CD14-positive monocyte (primary cell): ENCODE results near the gene TPRKB. TPM values are rescaled to one million over a fixed set of nuclear protein-coding genes. Genes with fewer than 3 reads are reported as not detected.

Experiments
- DNase-seq, 3 donors: peaks; one replicate each; pipeline ENCODE4 v3.0.0-alpha.2; 2011 to 2022
- H2AFZ ChIP-seq: 2 replicates; pipeline ENCODE4 v1.6.0; 2012; ENCODE audit warnings: mild to moderate bottlenecking, low read depth, low read length, inconsistent platforms; ENCODE audit not compliant: insufficient read depth, poor library complexity, severe bottlenecking
- H3K27ac ChIP-seq, 2 donors: 1 replicate in 1 of 2; 2 replicates in 1 of 2; pipeline ENCODE4 v1.5.1; 2012 to 2013; ENCODE audit warnings: low read length in 2 of 2, control low read depth in 1 of 2, inconsistent platforms in 1 of 2, low read depth in 1 of 2, mild to moderate bottlenecking in 1 of 2
- H3K27me3 ChIP-seq, 2 donors: one replicate each; pipeline versions ENCODE4 v1.6.0 to v1.6.1; 2011 to 2013; ENCODE audit warnings: low read length in 2 of 2; ENCODE audit not compliant: control insufficient read depth in 2 of 2, insufficient read depth in 2 of 2
- H3K36me3 ChIP-seq, 2 donors: replicated peaks in 1 of 2; 1 replicate in 1 of 2; 2 replicates in 1 of 2; pipeline versions ENCODE4 v1.5.1 to v1.6.1; 2012 to 2013; ENCODE audit warnings: low read length in 2 of 2, control low read depth in 1 of 2, inconsistent platforms in 1 of 2, mild to moderate bottlenecking in 1 of 2; ENCODE audit not compliant: insufficient read depth in 2 of 2, control insufficient read depth in 1 of 2
- H3K4me1 ChIP-seq, 2 donors: 1 replicate in 1 of 2; 2 replicates in 1 of 2; pipeline versions ENCODE4 v1.5.1 to v1.6.1; 2012 to 2013; ENCODE audit warnings: low read length in 2 of 2, control low read depth in 1 of 2, inconsistent platforms in 1 of 2, mild to moderate bottlenecking in 1 of 2, moderate library complexity in 1 of 2; ENCODE audit not compliant: insufficient read depth in 2 of 2, control insufficient read depth in 1 of 2
- H3K4me2 ChIP-seq: replicated peaks from 2 replicates; pipeline ENCODE3; 2012; ENCODE audit warnings: low read length, moderate library complexity, mild to moderate bottlenecking; ENCODE audit not compliant: poor library complexity, severe bottlenecking; ENCODE audit errors: extremely low read depth
- H3K4me3 ChIP-seq, 3 experiments: fragments of 200-600 bp in 1 of 3; sonication (generic) in 1 of 3; replicated peaks in 1 of 3; 1 replicate in 2 of 3; 2 replicates in 1 of 3; pipeline ENCODE4 v1.5.1; 2011 to 2013; ENCODE audit warnings: low read length in 3 of 3, mild to moderate bottlenecking in 3 of 3, control low read depth in 2 of 3, low read depth in 2 of 3, inconsistent platforms in 1 of 3, moderate library complexity in 1 of 3
- H3K79me2 ChIP-seq: 2 replicates; pipeline ENCODE4 v1.6.0; 2012; ENCODE audit warnings: mild to moderate bottlenecking, control low read depth, inconsistent platforms, low read length, moderate library complexity; ENCODE audit not compliant: insufficient read depth
- H3K9ac ChIP-seq: 2 replicates; pipeline ENCODE4 v1.6.0; 2017; ENCODE audit warnings: low read length, mild to moderate bottlenecking; ENCODE audit not compliant: insufficient read depth, poor library complexity, severe bottlenecking
- H3K9me3 ChIP-seq, 2 donors: replicated peaks in 1 of 2; 1 replicate in 1 of 2; 2 replicates in 1 of 2; pipeline versions ENCODE4 v1.5.1 to v1.6.1; 2012 to 2013; ENCODE audit warnings: low read length in 2 of 2, control low read depth in 1 of 2; ENCODE audit not compliant: control insufficient read depth in 1 of 2, insufficient read depth in 1 of 2
- H4K20me1 ChIP-seq: 2 replicates; pipeline ENCODE4 v1.6.0; 2012; ENCODE audit warnings: mild to moderate bottlenecking, low read length, control low read depth, moderate library complexity; ENCODE audit not compliant: insufficient read depth
- H3K27ac Mint-ChIP-seq, 7 donors: one replicate each; pipeline ENCODE4 v1.8.0; 2020; ENCODE audit warnings: mild to moderate bottlenecking in 7 of 7, mixed read lengths in 7 of 7, moderate library complexity in 6 of 7, inconsistent platforms in 2 of 7
- H3K27me3 Mint-ChIP-seq, 3 donors: one replicate each; pipeline ENCODE4 v1.8.0; 2021 to 2022; ENCODE audit warnings: low read depth in 3 of 3, mild to moderate bottlenecking in 3 of 3, mixed read lengths in 3 of 3, moderate library complexity in 3 of 3, inconsistent platforms in 1 of 3
- H3K36me3 Mint-ChIP-seq, 2 donors: one replicate each; pipeline ENCODE4 v1.8.0; 2020; ENCODE audit warnings: mixed read lengths in 2 of 2, inconsistent platforms in 1 of 2, mild to moderate bottlenecking in 1 of 2
- H3K4me1 Mint-ChIP-seq: one replicate; pipeline ENCODE4 v1.8.0; 2020; ENCODE audit warnings: mild to moderate bottlenecking, mixed read lengths
- H3K4me3 Mint-ChIP-seq, 2 donors: one replicate each; pipeline ENCODE4 v1.8.0; 2020; ENCODE audit warnings: mild to moderate bottlenecking in 2 of 2, mixed read lengths in 2 of 2, moderate library complexity in 1 of 2
- H3K9me3 Mint-ChIP-seq, 7 donors: one replicate each; pipeline ENCODE4 v1.8.0; 2020 to 2022; ENCODE audit warnings: mixed read lengths in 7 of 7, mild to moderate bottlenecking in 6 of 7, moderate library complexity in 6 of 7, inconsistent platforms in 2 of 7
- WGBS: methylation state at CpG from one replicate; pipeline ENCODE4 v1.1.5; 2013; ENCODE audit warnings: missing lambda C conversion rate; ENCODE audit not compliant: insufficient coverage; 5-methylcytosine and 5-hydroxymethylcytosine counted together
- intact Hi-C, 2 donors: fragments of 100-400 bp; cut with micrococcal nuclease; formaldehyde crosslinking; loops; one replicate each; pipeline versions ENCODE4 v1.15.0 to v1.15.1; 2023
- polyA plus RNA-seq, 3 donors: library from polyadenylated mRNA; depleted of rRNA in 1 of 3; unstranded in 2 of 3; stranded (reverse) in 1 of 3; fragments of 300-500 nt in 2 of 3; fragments of >200 nt in 1 of 3; fragmentation: Illumina TruSeq in 2 of 3; gene quantifications; 1 replicate in 2 of 3; 2 replicates in 1 of 3; pipeline ENCODE4 v1.2.3, GENCODE V29; 2012 to 2021
- TF ChIP-seq, protein P1 (sequence below): fragments of 200-600 bp; IDR thresholded peaks from one replicate; pipeline ENCODE4 v1.8.0; 2022; ENCODE audit warnings: antibody characterized with exemption, mild to moderate bottlenecking

The TPRKB gene
- polyA plus RNA-seq, 3 donors: 26.9 to 69.1 (median 65.8) TPM

DNA sequence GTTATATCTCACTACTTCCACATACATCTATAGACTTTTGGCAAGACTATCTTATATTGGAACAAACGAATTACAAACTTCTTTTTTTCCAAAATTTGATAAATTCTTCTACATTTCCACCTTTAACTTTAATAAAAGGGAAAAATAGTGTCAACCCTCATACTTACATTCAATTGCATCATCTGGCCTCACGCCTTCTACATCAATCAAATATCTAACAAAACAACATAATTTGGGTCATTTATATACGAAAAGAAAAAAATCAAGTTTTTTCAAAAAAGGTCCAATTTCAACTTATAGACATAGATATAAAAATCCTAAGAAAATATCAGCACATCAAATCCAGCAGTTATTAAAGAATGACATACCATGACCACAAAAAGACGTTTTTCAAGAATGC lies 29.8 kb upstream of the TPRKB start:
- no peak overlapping the region for H3K9ac ChIP-seq
- Mint-ChIP-seq H3K4me1 (peaks cover 2% of the 10 kb centered on the region), H3K9me3 (peaks cover 0 to 3% (median 0%) of the 10 kb centered on the region in 7 donors), H3K4me3 (no peak overlapping the region), H3K27me3 (no peaks in the 10 kb centered on the region), H3K36me3 (peaks cover 82 to 94% of the 10 kb centered on the region in 2 donors), H3K27ac (no peak overlapping the region)
- no peaks in the 10 kb centered on the region for H3K27me3 ChIP-seq
- no peaks in the 10 kb centered on the region for H3K4me1 ChIP-seq
- DNase-seq: no peak
- no peaks in the 10 kb centered on the region for H3K9me3 ChIP-seq
- 100% methylated on average over 1 of the region's 4 CpGs for WGBS
- no peaks in the 10 kb centered on the region for H3K79me2 ChIP-seq
- H3K36me3 ChIP-seq: peaks cover 83 to 95% of the 10 kb centered on the region in 2 donors
- intact Hi-C loops: no loop called here
- TF ChIP-seq, protein P1, sequence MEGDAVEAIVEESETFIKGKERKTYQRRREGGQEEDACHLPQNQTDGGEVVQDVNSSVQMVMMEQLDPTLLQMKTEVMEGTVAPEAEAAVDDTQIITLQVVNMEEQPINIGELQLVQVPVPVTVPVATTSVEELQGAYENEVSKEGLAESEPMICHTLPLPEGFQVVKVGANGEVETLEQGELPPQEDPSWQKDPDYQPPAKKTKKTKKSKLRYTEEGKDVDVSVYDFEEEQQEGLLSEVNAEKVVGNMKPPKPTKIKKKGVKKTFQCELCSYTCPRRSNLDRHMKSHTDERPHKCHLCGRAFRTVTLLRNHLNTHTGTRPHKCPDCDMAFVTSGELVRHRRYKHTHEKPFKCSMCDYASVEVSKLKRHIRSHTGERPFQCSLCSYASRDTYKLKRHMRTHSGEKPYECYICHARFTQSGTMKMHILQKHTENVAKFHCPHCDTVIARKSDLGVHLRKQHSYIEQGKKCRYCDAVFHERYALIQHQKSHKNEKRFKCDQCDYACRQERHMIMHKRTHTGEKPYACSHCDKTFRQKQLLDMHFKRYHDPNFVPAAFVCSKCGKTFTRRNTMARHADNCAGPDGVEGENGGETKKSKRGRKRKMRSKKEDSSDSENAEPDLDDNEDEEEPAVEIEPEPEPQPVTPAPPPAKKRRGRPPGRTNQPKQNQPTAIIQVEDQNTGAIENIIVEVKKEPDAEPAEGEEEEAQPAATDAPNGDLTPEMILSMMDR: no peak
- no peaks in the 10 kb centered on the region for H4K20me1 ChIP-seq
- H2AFZ ChIP-seq: no peak overlapping the region
- H3K27ac ChIP-seq: no peak overlapping the region
- H3K4me3 ChIP-seq: no peak overlapping the region
- H3K4me2 ChIP-seq: no peak overlapping the region

DNA sequence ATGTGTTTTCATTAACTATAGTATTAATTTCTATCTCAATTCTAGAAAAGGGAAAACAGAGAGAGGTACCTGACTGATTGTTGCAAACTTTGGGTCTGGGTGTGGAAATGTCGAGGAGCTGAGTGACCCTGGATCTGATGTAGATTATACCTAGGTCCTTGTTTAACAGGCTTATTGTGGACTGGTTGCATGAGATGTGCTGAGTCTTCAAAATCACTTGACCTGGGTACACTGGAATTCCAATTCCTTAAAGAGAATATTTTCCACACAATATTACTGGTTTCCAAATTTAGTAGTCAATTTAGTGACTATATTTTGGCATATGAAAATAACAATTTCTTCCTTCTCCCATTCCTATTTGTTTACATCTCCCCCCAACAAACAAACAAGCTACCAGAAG lies 29.2 kb upstream of the TPRKB start:
- Mint-ChIP-seq H3K27me3 (no peaks in the 10 kb centered on the region), H3K9me3 (peaks cover 0 to 3% (median 0%) of the 10 kb centered on the region in 7 donors), H3K4me1 (peaks cover 2% of the 10 kb centered on the region), H3K27ac (no peak overlapping the region), H3K36me3 (peaks cover 84 to 94% of the 10 kb centered on the region in 2 donors), H3K4me3 (no peak overlapping the region)
- no peak for DNase-seq
- H3K4me1 ChIP-seq: no peaks in the 10 kb centered on the region
- TF ChIP-seq, protein P1: no peak
- H2AFZ ChIP-seq: no peak overlapping the region
- H4K20me1 ChIP-seq: no peaks in the 10 kb centered on the region
- H3K27me3 ChIP-seq: no peaks in the 10 kb centered on the region
- no CpG with 5 or more reads among the region's 1 CpG for WGBS
- H3K79me2 ChIP-seq: no peaks in the 10 kb centered on the region
- H3K4me3 ChIP-seq: no peak overlapping the region
- intact Hi-C loops: no loop called here
- H3K9me3 ChIP-seq: no peaks in the 10 kb centered on the region
- H3K36me3 ChIP-seq: peaks cover 86 to 96% of the 10 kb centered on the region in 2 donors
- no peak overlapping the region for H3K9ac ChIP-seq
- no peak overlapping the region for H3K4me2 ChIP-seq
- no peak overlapping the region for H3K27ac ChIP-seq
